Esophagus (tissue), 2 donors: ENCODE measurements around the gene UBE2V1. TPM values are rescaled to one million over a fixed set of nuclear protein-coding genes. Genes with fewer than 3 reads are reported as not detected.

ENCODE experiments used
- H3K27ac ChIP-seq, 2 donors: one replicate each; pipeline ENCODE4 v1.5.1; 2013; ENCODE audit warnings: low read depth in 2 of 2, mild to moderate bottlenecking in 2 of 2, inconsistent platforms in 1 of 2, low read length in 1 of 2, moderate library complexity in 1 of 2
- H3K27me3 ChIP-seq, 2 donors: one replicate each; pipeline ENCODE4 v1.6.1; 2013; ENCODE audit warnings: low read length in 2 of 2, control low read depth in 1 of 2, mild to moderate bottlenecking in 1 of 2; ENCODE audit not compliant: insufficient read depth in 2 of 2, control insufficient read depth in 1 of 2
- H3K36me3 ChIP-seq, 2 donors: one replicate each; pipeline ENCODE4 v1.6.1; 2013; ENCODE audit warnings: low read length in 1 of 2; ENCODE audit not compliant: control insufficient read depth in 2 of 2, insufficient read depth in 2 of 2
- H3K4me1 ChIP-seq, 2 donors: one replicate each; pipeline ENCODE4 v1.6.1; 2013; ENCODE audit warnings: low read length in 1 of 2; ENCODE audit not compliant: control insufficient read depth in 2 of 2, insufficient read depth in 2 of 2
- H3K4me3 ChIP-seq, 2 donors: one replicate each; pipeline ENCODE4 v1.5.1; 2013; ENCODE audit warnings: low read length in 2 of 2, mild to moderate bottlenecking in 2 of 2, low read depth in 1 of 2, moderate library complexity in 1 of 2
- H3K9me3 ChIP-seq, 2 donors: one replicate each; pipeline ENCODE4 v1.6.1; 2013; ENCODE audit warnings: mild to moderate bottlenecking in 2 of 2, low read depth in 1 of 2, low read length in 1 of 2, moderate library complexity in 1 of 2; ENCODE audit not compliant: control insufficient read depth in 2 of 2, insufficient read depth in 1 of 2
- WGBS, 2 donors: extraction: QIAGEN DNeasy Blood & Tissue Kit; methylation state at CpG; one replicate each; pipeline ENCODE4 v1.1.7; 2013; 5-methylcytosine and 5-hydroxymethylcytosine counted together
- polyA plus RNA-seq, 2 donors: library from polyadenylated mRNA; stranded (reverse); fragments of 200-250 nt; gene quantifications; one replicate each; pipeline ENCODE4 v1.2.3, GENCODE V29; 2013
- donor health status: healthy with polysubstance abuse.
- donor health status: Bipolar disorder and iron deficiency.

UBE2V1 gene
- polyA plus RNA-seq, 2 donors: 57.4 to 73.1 TPM

- H3K4me1 ChIP-seq: peaks cover 0 to 14% of the 10 kb centered on the region in 2 donors
- peak overlapping the region in 1 of 2 donors; percentile 6 for H3K27ac ChIP-seq
- H3K4me3 ChIP-seq: no peak overlapping the region
- H3K36me3 ChIP-seq: no peaks in the 10 kb centered on the region
- 34 to 65% methylated on average over 9 of the region's 9 CpGs for WGBS, 2 donors
- no peaks in the 10 kb centered on the region for H3K9me3 ChIP-seq
- no peaks in the 10 kb centered on the region for H3K27me3 ChIP-seq
Observed at GRCh38 chr20:50034567-50035180, 78.3 kb downstream of the UBE2V1 start.

- Histone ChIP-seq H3K36me3 (no peaks in the 10 kb centered on the region), H3K27ac (no peak overlapping the region), H3K9me3 (no peaks in the 10 kb centered on the region), H3K4me3 (no peak overlapping the region), H3K4me1 (peaks cover 0 to 14% of the 10 kb centered on the region in 2 donors), H3K27me3 (no peaks in the 10 kb centered on the region)
- 80 to 84% methylated on average over 9 of the region's 9 CpGs for WGBS, 2 donors
Observed at GRCh38 chr20:50032955-50033666, 79.8 kb downstream of the UBE2V1 start.

Other genes starting within 250 kb of the UBE2V1 start
- 1 to 10 TPM; 2.6 to 3.6 TPM for gene SPATA2, start 197.6 kb downstream of the UBE2V1 start, polyA plus RNA-seq
- 10 to 100 TPM; 21.0 to 30.3 TPM for gene RNF114, start 176.8 kb downstream of the UBE2V1 start, polyA plus RNA-seq
- gene SNAI1, start 130.2 kb downstream of the UBE2V1 start, polyA plus RNA-seq: 1 to 10 TPM in 1 of 2 donors, under 1 TPM in 1; 0.86 to 1.2 TPM
- gene PEDS1, start 40.6 kb upstream of the UBE2V1 start, polyA plus RNA-seq: 10 to 100 TPM; 31.5 to 56.2 TPM
- 10 to 100 TPM in 1 of 2 donors, 1 to 10 TPM in 1; 6.9 to 19.6 TPM for gene CEBPB, start 77.7 kb upstream of the UBE2V1 start, polyA plus RNA-seq